Body of pancreas (tissue), 4 donors: ENCODE measurements around the gene KRT36. TPM values are rescaled to one million over a fixed set of nuclear protein-coding genes. Genes with fewer than 3 reads are reported as not detected.

Source experiments
- ATAC-seq: fragments of 150-250 bp; one replicate; pipeline ENCODE4 v1.9.1; 2016
- DNase-seq, 4 donors: peaks; one replicate each; pipeline ENCODE4 v3.0.0-alpha.2; 2019
- H3K27ac ChIP-seq, 4 donors: fragments of 200-600 bp; sonication (generic); 1 replicate in 3 of 4; 2 replicates in 1 of 4; pipeline versions ENCODE4 v1.5.1 to v1.6.1; 2016 to 2019; ENCODE audit warnings: mild to moderate bottlenecking in 1 of 4, mixed read lengths in 1 of 4, moderate library complexity in 1 of 4
- H3K27me3 ChIP-seq, 2 donors: fragments of 200-600 bp; sonication (generic); one replicate each; pipeline ENCODE4 v1.6.0; 2016; ENCODE audit warnings: mild to moderate bottlenecking in 1 of 2
- H3K36me3 ChIP-seq, 2 donors: fragments of 200-600 bp; sonication (generic); replicated peaks in 1 of 2; 2 replicates each; pipeline ENCODE4 v1.5.1; 2016; ENCODE audit warnings: low read depth in 2 of 2; ENCODE audit not compliant: insufficient read depth in 1 of 2
- H3K4me1 ChIP-seq: fragments of 200-600 bp; sonication (generic); one replicate; pipeline ENCODE4 v1.6.0; 2016
- H3K4me3 ChIP-seq, 2 donors: fragments of 200-600 bp; sonication (generic); 1 replicate in 1 of 2; 2 replicates in 1 of 2; pipeline ENCODE4 v1.5.1; 2016 to 2019
- H3K9me3 ChIP-seq, 3 donors: fragments of 200-600 bp; sonication (generic); 1 replicate in 2 of 3; 2 replicates in 1 of 3; pipeline ENCODE4 v1.5.1; 2016
- POLR2A ChIP-seq, 3 donors: fragments of 450-650 bp; IDR thresholded peaks; one replicate each; pipeline ENCODE4 v1.6.1; 2016; ENCODE audit warnings: antibody characterized with exemption in 3 of 3, mild to moderate bottlenecking in 2 of 3
- WGBS, 2 donors: methylation state at CpG; one replicate each; pipeline ENCODE4 v1.1.5; 2017; 5-methylcytosine and 5-hydroxymethylcytosine counted together
- intact Hi-C: fragments of 100-400 bp; cut with DNase I; formaldehyde crosslinking; loops from one replicate; pipeline ENCODE4 v1.15.1; 2023
- total RNA-seq, 2 donors: library from RNA; depleted of rRNA; stranded (reverse); fragments of >200 nt; gene quantifications; one replicate each; pipeline ENCODE4 v1.1.0, GENCODE V29; 2016
- TF ChIP-seq, protein P1 (sequence below), 7 experiments: fragments of 450-650 bp in 4 of 7; fragments of 200-600 bp in 3 of 7; sonication (generic) in 3 of 7; IDR thresholded peaks; one replicate each; pipeline ENCODE4 v1.5.1; 2016 to 2019; ENCODE audit warnings: antibody characterized with exemption in 7 of 7

Gene KRT36
- total RNA-seq = not detected

DNA sequence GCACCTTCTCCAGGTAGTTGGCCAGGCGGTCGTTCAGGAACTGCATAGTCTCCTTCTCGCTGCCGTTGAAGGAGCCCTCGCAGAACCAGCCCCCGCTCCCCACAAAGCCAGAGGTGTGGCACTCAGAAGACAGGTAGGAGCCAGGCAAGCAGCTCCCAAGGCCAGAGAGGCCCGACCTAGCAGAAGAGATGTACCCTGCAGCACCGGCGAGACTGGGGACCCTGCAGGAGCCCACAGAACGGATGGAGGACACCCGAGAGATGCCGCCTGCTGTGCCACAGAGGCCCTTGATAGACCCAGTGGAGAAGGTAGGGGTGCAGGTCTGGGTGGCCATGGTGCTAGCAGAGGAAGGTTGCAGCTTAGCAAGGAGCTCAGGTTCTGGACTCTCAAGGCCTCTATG, at the start of gene KRT36:
KRT36 (minus strand) TSS at position 380 of the 400 bp plus-strand sequence; CDS start at position 334, 46 bp downstream.
- intact Hi-C loops = no loop called here
- Histone ChIP-seq H3K27ac (no peak within 1 kb of the TSS), H3K36me3 (no peaks in the 10 kb centered on the region), H3K4me3 (no peak within 1 kb of the TSS), H3K4me1 (no peaks in the 10 kb centered on the region), H3K27me3 (no peaks in the 10 kb centered on the region), H3K9me3 (no peaks in the 10 kb centered on the region)
- DNase-seq (no peak), ATAC-seq (no peak)
- TF ChIP-seq, protein P1, sequence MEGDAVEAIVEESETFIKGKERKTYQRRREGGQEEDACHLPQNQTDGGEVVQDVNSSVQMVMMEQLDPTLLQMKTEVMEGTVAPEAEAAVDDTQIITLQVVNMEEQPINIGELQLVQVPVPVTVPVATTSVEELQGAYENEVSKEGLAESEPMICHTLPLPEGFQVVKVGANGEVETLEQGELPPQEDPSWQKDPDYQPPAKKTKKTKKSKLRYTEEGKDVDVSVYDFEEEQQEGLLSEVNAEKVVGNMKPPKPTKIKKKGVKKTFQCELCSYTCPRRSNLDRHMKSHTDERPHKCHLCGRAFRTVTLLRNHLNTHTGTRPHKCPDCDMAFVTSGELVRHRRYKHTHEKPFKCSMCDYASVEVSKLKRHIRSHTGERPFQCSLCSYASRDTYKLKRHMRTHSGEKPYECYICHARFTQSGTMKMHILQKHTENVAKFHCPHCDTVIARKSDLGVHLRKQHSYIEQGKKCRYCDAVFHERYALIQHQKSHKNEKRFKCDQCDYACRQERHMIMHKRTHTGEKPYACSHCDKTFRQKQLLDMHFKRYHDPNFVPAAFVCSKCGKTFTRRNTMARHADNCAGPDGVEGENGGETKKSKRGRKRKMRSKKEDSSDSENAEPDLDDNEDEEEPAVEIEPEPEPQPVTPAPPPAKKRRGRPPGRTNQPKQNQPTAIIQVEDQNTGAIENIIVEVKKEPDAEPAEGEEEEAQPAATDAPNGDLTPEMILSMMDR (IDR thresholded peaks at IDR 0.05) = no peak
- TF ChIP-seq POLR2A (IDR thresholded peaks at IDR 0.05) = no peak
- 81 to 87% methylated on average over 12 of the region's 12 CpGs for WGBS, 2 donors

DNA sequence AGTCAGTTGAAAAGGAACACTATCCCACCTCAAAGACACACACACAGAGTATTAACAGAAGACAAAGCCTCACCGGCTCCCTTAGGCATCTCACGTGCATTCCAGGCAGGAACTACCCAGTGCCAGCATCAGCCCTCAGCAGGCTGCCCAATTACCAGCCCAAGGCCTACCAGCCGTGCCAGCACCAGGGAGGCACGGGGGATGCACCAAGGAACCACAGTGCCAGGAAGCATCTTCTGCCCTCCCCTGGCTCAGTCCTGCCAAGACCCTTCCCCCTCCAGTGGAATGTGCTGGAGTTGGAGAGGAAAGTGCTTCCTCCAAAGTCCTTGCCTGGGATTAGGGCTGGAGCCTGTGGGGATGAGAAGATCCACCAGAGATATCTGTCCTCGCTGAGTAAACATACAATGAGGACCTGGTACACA, 49.4 kb upstream of the KRT36 start:
- DNase-seq = no peak
- no peak overlapping the region for H3K4me3 ChIP-seq
- TF ChIP-seq POLR2A (IDR thresholded peaks at IDR 0.05) = no peak
- TF ChIP-seq, protein P1 (IDR thresholded peaks at IDR 0.05) = no peak

DNA sequence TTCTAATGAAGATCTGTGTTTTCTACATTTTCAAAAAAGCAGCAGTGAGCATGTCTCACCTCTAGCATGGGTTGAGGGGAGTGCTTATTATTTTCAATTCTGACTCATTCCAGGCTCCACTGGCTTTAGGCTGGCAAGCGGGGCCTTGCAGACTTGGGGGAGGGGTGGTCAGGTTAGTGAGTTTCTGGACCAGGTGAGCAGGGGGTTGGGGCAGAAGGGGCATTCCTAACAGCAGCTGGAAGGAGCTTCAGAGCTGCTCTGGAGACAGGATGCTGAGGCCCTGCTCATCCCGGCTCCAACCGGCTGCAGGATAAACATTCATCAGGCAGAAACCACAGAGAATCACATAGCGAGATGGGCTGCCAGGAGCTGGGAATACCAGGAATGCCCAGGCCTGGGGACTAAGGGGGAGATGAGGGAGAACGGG, 48.9 kb upstream of the KRT36 start:
- 70 to 74% methylated on average over 5 of the region's 5 CpGs for WGBS, 2 donors
- Histone ChIP-seq H3K36me3 (no peaks in the 10 kb centered on the region), H3K4me3 (no peak overlapping the region), H3K27me3 (no peaks in the 10 kb centered on the region), H3K4me1 (no peaks in the 10 kb centered on the region), H3K27ac (no peak overlapping the region), H3K9me3 (no peaks in the 10 kb centered on the region)
- TF ChIP-seq, protein P1 (IDR thresholded peaks at IDR 0.05) = no peak
- no peak for TF ChIP-seq POLR2A (IDR thresholded peaks at IDR 0.05)
- ATAC-seq (no peak), DNase-seq (no peak)
- intact Hi-C loops = no loop called here

More for the DNA sequence above, 49.4 kb upstream of the KRT36 start:
- WGBS, 2 donors = 76 to 79% methylated on average over 5 of the region's 5 CpGs
- Histone ChIP-seq H3K9me3 (no peaks in the 10 kb centered on the region), H3K27ac (no peak overlapping the region), H3K4me1 (no peaks in the 10 kb centered on the region), H3K27me3 (no peaks in the 10 kb centered on the region), H3K36me3 (no peaks in the 10 kb centered on the region)
- intact Hi-C loops = no loop called here
- no peak for ATAC-seq

DNA sequence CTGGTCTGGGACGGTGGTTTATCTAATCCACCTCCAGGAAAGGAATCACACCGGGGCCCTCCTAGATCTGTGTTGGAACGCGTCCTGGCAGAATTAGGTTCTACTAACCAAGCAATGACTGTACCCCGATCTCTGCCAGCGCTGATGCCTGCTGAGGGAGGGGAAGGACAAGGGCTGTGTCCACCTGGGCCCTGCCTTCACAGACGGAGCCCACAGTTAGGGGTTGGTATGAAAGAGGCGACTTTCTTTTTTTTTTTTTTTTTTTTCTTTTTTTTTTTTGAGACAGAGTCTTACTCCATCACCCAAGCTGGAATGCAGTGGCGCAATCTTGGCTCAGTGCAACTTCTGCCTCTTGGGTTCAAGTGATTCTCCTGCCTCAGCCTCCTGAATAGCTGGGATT, 48.3 kb upstream of the KRT36 start:
- Histone ChIP-seq H3K27me3 (no peaks in the 10 kb centered on the region), H3K27ac (no peak overlapping the region), H3K4me1 (no peaks in the 10 kb centered on the region), H3K4me3 (no peak overlapping the region), H3K36me3 (no peaks in the 10 kb centered on the region), H3K9me3 (no peaks in the 10 kb centered on the region)
- 85 to 89% methylated on average over 4 to 9 of the region's 9 CpGs for WGBS, 2 donors
- TF ChIP-seq, protein P1 (IDR thresholded peaks at IDR 0.05) = no peak
- TF ChIP-seq POLR2A (IDR thresholded peaks at IDR 0.05) = no peak
- ATAC-seq (no peak), DNase-seq (no peak)
- intact Hi-C loops = no loop called here

DNA sequence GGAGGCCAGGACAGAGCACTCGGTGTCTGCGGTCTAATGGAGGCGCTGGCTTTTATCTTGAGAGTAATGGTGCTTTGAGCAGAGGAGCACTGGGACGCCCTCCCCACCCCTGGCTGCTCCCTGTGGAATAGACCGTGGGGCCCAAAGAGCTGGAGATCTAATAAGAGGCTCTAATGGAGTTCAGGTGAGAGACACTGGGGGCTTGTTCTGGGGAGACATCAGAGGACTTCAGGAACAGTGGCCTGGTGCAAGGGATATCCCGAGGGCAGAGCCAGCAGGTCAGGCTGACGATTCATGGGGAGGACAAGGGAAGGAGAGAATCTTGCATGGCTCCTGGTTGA, 47.9 kb upstream of the KRT36 start:
- Histone ChIP-seq H3K4me3 (no peak overlapping the region), H3K36me3 (no peaks in the 10 kb centered on the region), H3K4me1 (no peaks in the 10 kb centered on the region), H3K9me3 (no peaks in the 10 kb centered on the region), H3K27me3 (no peaks in the 10 kb centered on the region), H3K27ac (no peak overlapping the region)
- TF ChIP-seq, protein P1 (IDR thresholded peaks at IDR 0.05) = no peak
- no peak for TF ChIP-seq POLR2A (IDR thresholded peaks at IDR 0.05)
- DNase-seq = no peak
- no peak for ATAC-seq
- WGBS, 2 donors = 83 to 91% methylated on average over 7 of the region's 7 CpGs
- intact Hi-C loops = no loop called here
